Hepatic stellate cell (primary cell): Measurements from ENCODE around the gene USP3.
A peak's percentile ranks its signal among the peaks of the same experiment; 100 is the strongest.

Source experiments
- DNase-seq: peaks from one replicate; pipeline ENCODE4 v3.0.0; 2011; ENCODE audit warnings: low spot score

Gene USP3

GRCh38 chr15:63504247-63504978, at the start of gene USP3:
TSS of gene USP3 (plus strand) at chr15:63504593. CDS start at chr15:63504740, 147 bp downstream.
- DNase-seq: peak; percentile 87

GRCh38 chr15:63456258-63456657, 48.1 kb upstream of the USP3 start:
- DNase-seq: no peak

- DNase-seq: no peak
These were observed 47.0 kb upstream of the USP3 start for GRCh38 chr15:63457379-63457778.

- DNase-seq: no peak
These were observed 46.4 kb upstream of the USP3 start for GRCh38 chr15:63458026-63458425.

DNA sequence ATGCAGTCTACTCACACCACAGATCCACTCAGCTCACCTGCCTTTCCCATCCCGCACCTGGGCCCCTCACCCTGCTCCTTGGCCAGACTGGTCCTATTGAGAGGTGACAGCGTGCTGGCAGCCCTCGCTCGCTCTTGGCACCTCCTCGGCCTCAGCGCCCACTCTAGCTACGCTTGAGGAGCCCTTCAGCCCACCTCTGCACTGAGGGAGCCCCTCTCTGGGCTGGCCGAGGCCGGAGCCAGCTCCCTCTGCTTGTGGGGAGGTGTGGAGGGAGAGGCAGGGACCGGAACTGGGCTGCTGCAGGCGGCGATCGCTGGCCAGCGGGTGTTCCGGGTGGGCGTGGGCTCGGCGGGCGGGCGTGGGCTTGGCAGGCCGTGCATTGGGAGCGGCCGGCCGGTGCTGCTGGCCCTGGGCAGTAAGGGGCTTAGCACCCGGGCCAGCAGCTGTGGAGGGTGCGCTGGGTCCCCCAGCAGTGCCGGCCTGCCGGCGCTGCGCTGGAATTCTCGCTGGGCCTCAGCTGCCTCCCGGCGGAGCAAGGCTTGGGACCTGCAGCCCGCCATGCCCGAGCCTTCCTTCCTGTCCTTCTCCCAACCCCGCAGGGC, 45.5 kb upstream of the USP3 start:
- DNase-seq: no peak

DNA sequence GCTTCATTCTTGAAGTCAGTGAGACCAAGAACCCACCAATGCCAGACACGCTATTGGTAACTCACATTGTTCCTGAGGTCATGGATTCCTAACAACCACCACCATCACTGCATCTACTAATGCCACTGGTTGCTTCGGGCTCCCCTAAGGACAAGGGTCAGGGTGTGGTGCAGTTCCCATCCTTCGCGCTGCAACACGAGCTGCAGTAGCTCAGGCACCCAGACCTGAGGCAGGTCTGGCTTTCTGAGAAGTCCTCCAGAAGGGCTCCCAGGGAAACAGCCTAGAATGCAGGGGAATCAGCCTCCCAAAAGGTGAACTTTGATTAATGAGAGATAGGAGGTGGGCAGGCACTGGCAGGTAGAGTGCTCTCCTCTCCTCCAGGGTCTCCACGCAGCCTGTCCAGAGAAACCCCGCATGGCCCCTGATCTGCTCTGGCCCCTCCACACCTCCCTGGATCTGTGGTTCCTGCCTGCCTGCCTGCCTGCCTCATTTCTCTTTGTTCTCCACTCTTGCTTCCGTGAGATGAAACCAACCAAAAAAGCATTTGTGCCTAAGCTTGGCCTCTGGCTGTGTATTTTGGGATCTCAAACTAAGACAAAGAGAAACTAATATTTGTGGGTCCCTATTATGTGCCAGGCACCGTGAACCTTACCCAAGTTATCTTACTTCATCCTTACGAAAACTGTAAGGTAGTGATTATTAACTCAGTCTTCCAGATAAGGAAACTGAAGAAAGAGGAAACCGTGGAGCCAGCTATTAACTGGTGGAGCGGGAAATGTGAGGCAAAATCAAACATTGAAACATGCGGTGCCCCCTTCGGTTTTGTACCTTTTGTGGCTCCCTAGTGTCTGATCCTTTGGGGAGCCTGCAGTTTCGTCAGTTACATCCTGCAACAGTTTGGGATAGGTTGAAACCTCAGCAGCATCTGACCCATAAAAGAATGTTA, 43.9 kb upstream of the USP3 start:
- no peak for DNase-seq

- no peak for DNase-seq
These were observed 43.0 kb upstream of the USP3 start for GRCh38 chr15:63461230-63461985.

DNA sequence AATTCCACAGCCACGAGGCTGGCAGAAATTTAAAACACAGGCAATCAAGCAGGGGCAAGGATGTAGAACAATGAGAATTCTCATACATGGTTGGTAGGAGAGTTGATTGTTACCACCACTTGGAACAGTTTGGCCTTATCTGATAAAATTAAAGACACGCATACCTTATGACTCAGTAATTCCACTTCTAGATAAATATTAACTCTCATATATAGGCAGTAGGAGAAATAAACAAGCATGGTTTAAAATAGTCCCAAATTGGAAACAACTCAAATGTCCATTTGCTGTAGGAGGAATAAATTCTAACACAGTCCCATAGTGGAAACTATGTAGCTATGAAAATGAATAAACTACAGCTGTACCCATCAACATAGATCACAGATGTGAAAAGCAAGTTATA, 42.3 kb upstream of the USP3 start:
- DNase-seq: peak; percentile 42

DNA sequence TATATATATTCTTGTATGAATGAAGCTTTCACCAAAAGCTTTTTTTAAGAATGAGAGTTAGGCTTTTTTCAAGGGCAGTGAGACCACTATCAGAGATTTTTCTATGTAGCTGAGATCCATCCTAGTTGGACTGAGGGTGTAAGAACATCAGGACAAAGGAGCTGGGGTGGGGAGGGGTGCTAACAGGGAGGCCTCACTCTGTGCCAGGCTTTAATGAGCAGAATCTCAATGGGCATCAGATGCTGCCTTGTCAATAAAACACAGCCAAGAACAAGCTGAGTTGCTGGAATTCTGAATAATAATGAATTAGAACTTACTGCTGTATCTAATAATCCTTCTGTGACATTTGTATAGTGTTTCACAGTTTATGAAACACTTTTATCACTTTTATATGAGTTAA, 41.4 kb upstream of the USP3 start:
- no peak for DNase-seq

DNA sequence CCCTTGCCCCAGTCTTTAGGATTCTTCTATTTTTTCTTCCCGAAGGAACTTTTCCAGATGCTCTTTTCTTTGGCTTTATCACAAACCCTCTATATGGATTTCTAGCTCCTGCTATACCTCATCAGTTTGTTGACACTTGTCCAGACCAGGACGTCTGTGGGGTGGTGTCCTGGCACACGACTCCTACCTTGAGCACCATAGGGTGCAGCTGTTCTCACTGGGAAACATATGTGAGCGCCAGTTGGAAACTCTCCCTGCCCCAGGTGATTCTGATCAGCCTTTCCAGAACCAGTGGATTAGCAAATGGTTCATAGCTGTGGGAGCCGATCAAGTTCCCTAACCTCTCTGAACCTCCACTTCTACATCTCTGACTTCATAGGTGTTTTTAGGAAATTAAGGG, 40.6 kb upstream of the USP3 start:
- no peak for DNase-seq

- no peak for DNase-seq
These were observed 39.3 kb upstream of the USP3 start for GRCh38 chr15:63465104-63465503.

DNA sequence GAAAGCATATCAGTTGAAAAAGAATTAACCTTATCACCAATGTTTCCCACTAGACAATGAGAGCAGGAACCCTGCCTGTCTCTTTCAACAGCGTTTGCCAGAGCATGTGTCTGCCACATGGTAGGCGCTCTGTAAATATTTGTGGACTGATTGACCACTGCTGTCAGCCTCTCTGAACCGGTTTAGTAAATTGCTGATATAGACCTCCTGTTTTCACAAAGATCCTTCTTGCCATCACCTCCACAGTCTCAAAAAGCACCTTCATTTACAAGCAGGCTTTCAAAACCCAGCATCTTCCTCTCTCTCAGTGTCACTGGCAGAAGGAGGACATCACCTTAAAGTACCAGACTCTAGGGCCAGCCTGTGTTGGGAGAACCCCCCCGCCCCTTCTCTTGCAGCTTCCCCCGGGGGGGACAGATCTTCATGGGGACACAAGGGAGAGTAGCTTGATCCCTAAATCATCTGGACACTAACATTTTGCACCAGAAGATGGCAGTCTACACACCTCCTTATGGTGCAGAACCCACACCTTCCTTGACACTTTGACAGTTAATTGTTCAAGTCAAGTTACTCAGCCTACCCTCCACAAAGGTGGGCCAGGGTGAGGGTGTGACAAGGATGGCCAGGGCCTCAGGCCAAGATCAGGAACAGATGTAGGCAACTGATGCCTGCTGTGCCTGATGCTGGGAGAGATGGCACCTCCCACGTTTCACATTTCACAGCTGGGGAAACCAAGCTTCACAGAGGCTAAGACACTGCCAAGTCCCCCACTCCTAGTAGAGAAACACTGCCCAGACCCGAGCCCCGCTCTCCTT, 37.8 kb upstream of the USP3 start:
- DNase-seq: peak; percentile 71

DNA sequence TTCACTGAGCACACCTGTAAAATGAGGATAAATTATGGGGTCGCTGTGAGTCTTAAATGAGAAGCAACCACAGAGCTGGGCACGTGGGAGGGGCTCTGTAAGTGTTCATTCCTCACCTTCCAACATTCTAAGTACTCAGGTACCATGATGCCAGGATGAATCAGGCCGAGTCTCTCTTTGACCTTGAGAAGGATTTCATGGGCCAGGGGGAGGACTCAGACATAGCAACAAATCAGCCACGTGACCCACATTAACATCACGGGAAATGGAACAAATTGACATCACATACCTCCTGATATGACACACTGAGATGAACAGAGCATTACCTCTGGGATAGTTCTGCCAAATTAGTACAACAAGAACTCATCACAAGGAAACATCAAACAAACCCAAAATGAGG, 35.2 kb upstream of the USP3 start:
- no peak for DNase-seq

GRCh38 chr15:63469984-63470383, 34.4 kb upstream of the USP3 start:
- DNase-seq: no peak

- no peak for DNase-seq
These were observed 31.2 kb upstream of the USP3 start for GRCh38 chr15:63473007-63473748.

DNA sequence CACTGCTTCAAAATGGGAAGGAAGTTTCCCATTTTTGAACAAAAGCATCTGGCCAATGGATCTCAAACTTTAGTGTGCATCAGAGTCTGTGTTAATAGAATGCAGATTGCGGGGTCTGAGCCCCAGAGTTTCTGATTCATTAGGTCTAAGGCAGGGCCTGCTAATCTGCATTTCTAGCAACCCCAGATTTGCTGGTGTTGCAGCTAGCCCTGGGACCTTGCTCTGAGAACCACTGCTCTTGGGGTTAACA, 30.7 kb upstream of the USP3 start:
- DNase-seq: no peak

- no peak for DNase-seq
These were observed 30.2 kb upstream of the USP3 start for GRCh38 chr15:63473999-63474809.

DNA sequence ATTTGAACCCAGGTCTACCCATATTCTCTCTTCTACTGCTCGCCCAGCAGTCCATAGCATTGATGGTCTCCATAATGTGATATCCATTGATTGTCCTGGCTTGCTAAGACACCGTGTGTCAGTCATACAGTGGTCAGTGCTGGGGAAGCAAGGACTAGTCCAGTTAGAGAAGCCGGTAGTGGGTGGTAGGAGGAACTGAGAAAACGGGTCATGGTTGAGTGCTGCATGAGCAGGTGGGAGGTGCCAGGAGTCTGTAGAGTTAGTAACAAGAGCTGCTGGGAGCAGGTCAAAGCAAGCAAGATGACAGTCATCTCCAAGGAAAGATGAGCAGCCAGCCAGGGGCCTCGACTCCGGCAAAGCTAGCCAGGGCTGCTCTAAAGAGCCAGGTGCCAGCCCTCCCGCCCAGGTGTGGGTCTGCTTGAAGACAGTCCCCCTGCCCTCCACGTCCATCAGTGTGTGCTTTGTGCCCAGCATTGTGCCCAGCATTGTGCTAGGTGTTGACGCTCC, 29.5 kb upstream of the USP3 start:
- no peak for DNase-seq

DNA sequence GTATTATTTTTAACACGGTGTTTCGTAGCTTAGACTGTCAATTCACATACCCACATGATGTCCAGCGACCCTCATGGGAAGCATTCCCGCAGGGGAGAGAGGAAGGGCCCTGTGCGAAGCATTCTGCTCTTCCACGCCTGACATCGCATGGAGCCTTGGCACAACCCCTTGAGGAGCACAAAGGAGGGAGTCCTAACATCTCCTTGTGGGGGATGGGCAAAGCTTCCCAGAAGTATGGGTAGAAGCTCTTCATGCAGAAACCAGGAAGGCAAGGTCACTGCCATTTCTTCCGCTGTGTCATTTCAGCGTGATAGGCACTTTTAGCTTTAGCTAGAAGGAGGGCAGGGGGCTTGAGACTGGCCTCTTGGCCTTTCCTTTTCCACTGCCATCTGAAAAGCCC, 28.7 kb upstream of the USP3 start:
- DNase-seq: no peak

- DNase-seq: peak; percentile 86
These were observed 28.2 kb upstream of the USP3 start for GRCh38 chr15:63476229-63476632.
